Mesendoderm (in vitro differentiated cells): ENCODE measurements around the gene NMT1.

Experiments used
- DNase-seq: peaks from one replicate; pipeline ENCODE4 v3.0.0; 2013
- H2AK5ac ChIP-seq: 2 replicates; pipeline ENCODE4 v1.6.1; 2013; ENCODE audit warnings: low read length, inconsistent platforms
- H2BK120ac ChIP-seq: 2 replicates; pipeline ENCODE4 v1.6.1; 2013; ENCODE audit warnings: low read depth, mild to moderate bottlenecking, low read length, moderate library complexity, mixed read lengths
- H2BK15ac ChIP-seq: replicated peaks from 2 replicates; pipeline ENCODE4 v1.6.1; 2013; ENCODE audit warnings: low read depth, mild to moderate bottlenecking, moderate library complexity
- H2BK5ac ChIP-seq: 2 replicates; pipeline ENCODE4 v1.6.1; 2013; ENCODE audit warnings: low read length, inconsistent platforms
- H3K18ac ChIP-seq: 2 replicates; pipeline ENCODE4 v1.6.1; 2013; ENCODE audit warnings: mild to moderate bottlenecking, low read length, mixed read lengths
- H3K23ac ChIP-seq: one replicate; pipeline ENCODE4 v1.6.1; 2013; ENCODE audit warnings: low read length
- H3K27ac ChIP-seq: 2 replicates; pipeline ENCODE4 v1.5.1; 2013; ENCODE audit warnings: low read depth, mild to moderate bottlenecking, inconsistent platforms, low read length, moderate library complexity
- H3K27me3 ChIP-seq: 2 replicates; pipeline ENCODE4 v1.6.1; 2013; ENCODE audit warnings: low read length, control low read depth, mild to moderate bottlenecking, inconsistent platforms; ENCODE audit not compliant: insufficient read depth, poor library complexity
- H3K36me3 ChIP-seq: 2 replicates; pipeline ENCODE4 v1.6.1; 2013; ENCODE audit warnings: low read length, inconsistent platforms; ENCODE audit not compliant: control insufficient read depth, insufficient read depth
- H3K4ac ChIP-seq: one replicate; pipeline ENCODE4 v1.6.1; 2013; ENCODE audit warnings: low read depth, mild to moderate bottlenecking, low read length, moderate library complexity
- H3K4me1 ChIP-seq: 2 replicates; pipeline ENCODE4 v1.6.1; 2013; ENCODE audit warnings: low read depth, low read length, inconsistent platforms; ENCODE audit not compliant: control insufficient read depth
- H3K4me2 ChIP-seq: 2 replicates; pipeline ENCODE4 v1.6.1; 2013; ENCODE audit warnings: low read length
- H3K4me3 ChIP-seq: 2 replicates; pipeline ENCODE4 v1.5.1; 2013; ENCODE audit warnings: mild to moderate bottlenecking, low read length
- H3K56ac ChIP-seq: one replicate; pipeline ENCODE4 v1.6.1; 2013; ENCODE audit warnings: low read length
- H3K79me1 ChIP-seq: 2 replicates; pipeline ENCODE4 v1.6.1; 2013; ENCODE audit warnings: low read length, inconsistent platforms
- H3K79me2 ChIP-seq: 2 replicates; pipeline ENCODE4 v1.6.1; 2013; ENCODE audit warnings: mild to moderate bottlenecking, low read length; ENCODE audit not compliant: control insufficient read depth, insufficient read depth
- H3K9ac ChIP-seq: 2 replicates; pipeline ENCODE4 v1.6.1; 2013; ENCODE audit warnings: low read length, inconsistent platforms
- H4K5ac ChIP-seq: one replicate; pipeline ENCODE4 v1.6.1; 2013; ENCODE audit warnings: low read length
- H4K8ac ChIP-seq: one replicate; pipeline ENCODE4 v1.6.1; 2013; ENCODE audit warnings: low read depth, mild to moderate bottlenecking, control low read depth, low read length, moderate library complexity
- WGBS: extraction: QIAGEN DNeasy Blood & Tissue Kit; methylation state at CpG from one replicate; pipeline ENCODE4 v1.1.7; 2013; ENCODE audit warnings: low lambda C conversion rate, missing lambda C conversion rate; ENCODE audit not compliant: insufficient coverage; ENCODE audit errors: extremely low coverage; 5-methylcytosine and 5-hydroxymethylcytosine counted together

Gene NMT1

DNA sequence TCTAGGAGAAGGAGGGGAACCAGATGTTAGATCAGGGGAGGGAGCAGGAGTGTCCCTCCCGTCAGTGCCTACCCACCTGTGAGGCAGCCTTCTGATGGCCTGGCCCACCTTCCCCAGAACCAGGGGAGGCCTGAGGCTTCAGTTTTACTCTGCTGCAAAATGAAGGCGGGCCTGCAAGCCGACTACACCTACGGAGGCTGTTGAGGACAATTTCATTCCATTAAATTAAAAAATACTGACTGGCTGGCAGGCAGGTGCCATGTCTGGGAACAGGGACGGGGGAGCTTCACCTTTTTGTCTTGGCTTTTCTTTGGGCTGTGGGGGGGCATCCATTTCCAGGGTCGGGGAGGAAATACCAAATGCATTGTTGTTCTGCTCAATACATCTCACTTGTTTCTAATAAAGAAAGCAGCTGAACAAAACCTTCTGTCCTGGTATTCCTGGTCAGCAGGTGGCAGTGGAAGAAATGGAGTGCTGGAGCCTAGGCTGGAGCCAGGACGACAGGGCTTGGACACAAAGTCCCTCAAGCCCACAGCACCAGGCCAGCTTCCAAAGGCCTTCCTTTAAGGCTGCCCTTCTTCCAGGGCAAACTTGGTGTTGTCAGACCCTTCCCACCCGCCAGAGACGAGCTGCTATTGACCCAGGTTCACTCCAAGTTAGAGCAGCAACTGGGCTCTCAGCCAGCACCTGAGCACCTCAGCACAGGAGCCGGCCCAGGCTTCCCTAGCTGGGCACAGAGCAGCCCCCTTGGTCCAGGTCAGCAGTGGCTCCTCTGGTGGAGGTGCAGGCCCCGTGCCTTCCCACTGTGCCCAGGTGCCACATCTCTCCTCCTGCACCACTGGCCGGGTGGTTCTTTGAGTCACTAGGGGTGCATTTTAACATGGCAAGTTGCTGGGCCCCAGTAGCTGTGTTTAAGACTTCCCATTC lies 47.7 kb downstream of the NMT1 start:
- WGBS, result no CpG with 5 or more reads among the region's 12 CpGs
- Histone ChIP-seq H4K8ac (no peak overlapping the region), H3K4me2 (no peak overlapping the region), H3K18ac (no peak overlapping the region), H2BK5ac (no peak overlapping the region), H3K4me3 (no peak overlapping the region), H3K36me3 (peaks cover 19% of the 10 kb centered on the region), H3K56ac (no peak overlapping the region), H3K79me1 (no peaks in the 10 kb centered on the region), H3K23ac (no peak overlapping the region), H3K9ac (no peak overlapping the region), H2AK5ac (no peak overlapping the region), H3K79me2 (no peaks in the 10 kb centered on the region), H2BK120ac (no peak overlapping the region), H2BK15ac (no peak overlapping the region), H3K4ac (no peak overlapping the region), H3K27me3 (no peaks in the 10 kb centered on the region), H3K4me1 (no peaks in the 10 kb centered on the region), H3K27ac (no peak overlapping the region), H4K5ac (no peak overlapping the region)
- no peak for DNase-seq

DNA sequence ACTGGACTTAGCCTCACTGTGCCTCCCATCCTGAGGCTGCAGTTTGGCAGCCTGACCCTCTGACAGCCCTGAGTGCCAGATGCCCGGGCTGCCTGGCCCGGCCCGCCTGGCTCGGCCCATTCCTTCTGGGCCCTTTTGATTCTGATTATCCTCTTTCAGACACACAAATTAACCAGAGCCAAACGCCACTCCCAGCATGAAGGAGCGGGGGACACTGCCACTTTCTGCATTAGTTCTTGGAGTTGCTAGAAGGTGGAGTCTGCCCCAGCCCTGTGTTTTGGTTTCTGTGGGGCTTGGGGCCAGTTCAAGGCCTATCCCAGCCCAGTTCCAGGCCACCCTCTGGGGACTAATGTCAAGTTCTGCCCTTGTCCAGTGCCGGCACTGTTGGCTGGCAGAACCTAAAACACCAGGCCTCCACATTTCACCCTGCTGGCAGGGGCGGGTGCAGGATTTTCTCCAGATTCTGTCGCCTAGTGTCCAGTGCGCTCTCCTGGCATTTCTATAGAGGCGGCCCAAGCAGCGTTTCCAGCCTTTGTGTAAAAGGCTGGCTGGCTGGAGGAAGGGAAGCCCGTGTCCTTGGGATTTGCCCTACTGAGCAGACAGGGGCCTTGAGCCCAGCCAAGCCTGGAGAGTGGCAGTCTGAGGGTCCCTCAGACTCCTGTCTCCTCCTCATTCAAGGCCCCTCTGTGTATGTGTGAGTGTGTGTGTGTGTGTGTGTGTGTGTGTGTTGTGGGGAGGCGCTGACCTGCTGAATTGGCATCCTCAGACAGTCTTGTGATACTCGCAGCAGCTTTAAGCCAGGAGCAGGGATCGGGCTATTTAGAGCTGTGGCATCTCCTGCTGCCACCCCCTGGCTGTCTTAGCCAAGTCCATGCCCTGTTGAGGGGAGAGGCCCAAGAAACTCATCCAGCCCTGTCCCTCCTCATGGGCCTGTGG lies 49.8 kb downstream of the NMT1 start:
- no CpG with 5 or more reads among the region's 16 CpGs for WGBS
- Histone ChIP-seq H3K4me2 (no peak overlapping the region), H3K27me3 (no peaks in the 10 kb centered on the region), H2AK5ac (no peak overlapping the region), H3K36me3 (peaks cover 13% of the 10 kb centered on the region), H4K5ac (no peak overlapping the region), H3K23ac (no peak overlapping the region), H3K27ac (no peak overlapping the region), H4K8ac (no peak overlapping the region), H3K9ac (no peak overlapping the region), H3K18ac (no peak overlapping the region), H2BK120ac (no peak overlapping the region), H3K56ac (no peak overlapping the region), H3K4ac (no peak overlapping the region), H3K4me1 (no peaks in the 10 kb centered on the region), H3K79me2 (no peaks in the 10 kb centered on the region), H3K79me1 (no peaks in the 10 kb centered on the region), H3K4me3 (no peak overlapping the region), H2BK5ac (no peak overlapping the region), H2BK15ac (no peak overlapping the region)
- no peak for DNase-seq

GRCh38 chr17:45111850-45112249 lies 50.7 kb downstream of the NMT1 start:
- peaks cover 6% of the 10 kb centered on the region for H3K36me3 ChIP-seq
- no peak for DNase-seq
- H3K23ac ChIP-seq, result no peak overlapping the region
- H4K5ac ChIP-seq, result no peak overlapping the region
- H3K56ac ChIP-seq, result no peak overlapping the region
- no CpG with 5 or more reads among the region's 11 CpGs for WGBS
- no peak overlapping the region for H2BK15ac ChIP-seq
- no peak overlapping the region for H3K4me2 ChIP-seq
- H3K79me2 ChIP-seq, result no peaks in the 10 kb centered on the region
- H3K27ac ChIP-seq, result no peak overlapping the region
- H2AK5ac ChIP-seq, result no peak overlapping the region
- H3K4me1 ChIP-seq, result no peaks in the 10 kb centered on the region
- no peaks in the 10 kb centered on the region for H3K79me1 ChIP-seq
- no peak overlapping the region for H3K4ac ChIP-seq
- no peak overlapping the region for H4K8ac ChIP-seq
- no peak overlapping the region for H3K18ac ChIP-seq
- H2BK120ac ChIP-seq, result no peak overlapping the region
- H3K9ac ChIP-seq, result no peak overlapping the region
- H3K4me3 ChIP-seq, result no peak overlapping the region
- no peak overlapping the region for H2BK5ac ChIP-seq
- H3K27me3 ChIP-seq, result no peaks in the 10 kb centered on the region

DNA sequence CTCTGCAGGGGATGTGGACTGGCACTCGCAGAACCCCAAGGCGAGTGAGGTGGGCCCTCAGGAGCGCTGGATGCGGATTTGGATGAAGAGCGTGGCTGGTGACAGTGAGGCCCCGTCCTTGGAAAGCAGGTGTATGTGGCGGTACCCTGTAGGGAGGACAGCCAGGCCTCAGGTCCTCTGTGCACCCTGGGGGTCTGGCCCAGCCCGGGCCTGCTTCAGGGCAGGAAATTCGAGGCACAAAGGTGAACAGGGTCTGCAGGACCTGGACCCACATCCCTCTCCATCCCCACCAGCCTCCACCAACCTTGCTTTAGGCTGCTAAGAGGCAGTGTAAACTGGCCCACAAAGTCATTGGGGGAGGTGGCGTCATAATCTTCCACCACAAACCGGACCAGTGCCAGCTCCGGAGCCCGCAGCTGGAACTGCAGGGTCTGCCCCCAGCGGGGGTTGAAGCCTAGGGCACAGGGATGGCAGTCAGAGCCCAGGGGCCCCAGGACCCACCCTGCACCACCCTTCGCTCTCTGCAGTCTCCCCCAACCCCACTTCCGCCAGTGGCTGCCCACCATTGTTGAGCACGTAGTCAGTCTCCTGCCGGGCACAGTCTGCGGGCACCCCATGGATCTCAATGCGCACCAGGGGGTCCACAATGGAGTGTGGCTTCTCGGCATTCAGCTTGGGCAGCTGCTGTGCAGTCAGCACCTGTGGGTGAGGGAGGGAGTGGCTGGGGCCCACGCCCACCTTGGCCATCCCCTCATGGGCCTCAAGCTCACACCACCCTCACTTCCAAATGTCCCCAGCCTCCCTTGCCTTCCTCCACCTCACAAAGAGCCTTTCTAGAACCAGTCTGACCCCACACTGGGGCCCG lies 51.7 kb downstream of the NMT1 start:
- no peak overlapping the region for H3K27ac ChIP-seq
- no CpG with 5 or more reads among the region's 23 CpGs for WGBS

GRCh38 chr17:45113424-45113754 lies 52.3 kb downstream of the NMT1 start:
- H3K56ac ChIP-seq, result no peak overlapping the region
- peaks cover 1% of the 10 kb centered on the region for H3K36me3 ChIP-seq
- no peak overlapping the region for H4K8ac ChIP-seq
- no peaks in the 10 kb centered on the region for H3K79me2 ChIP-seq
- no peak overlapping the region for H2BK5ac ChIP-seq
- no peaks in the 10 kb centered on the region for H3K4me1 ChIP-seq
- no peak overlapping the region for H3K4ac ChIP-seq
- no peaks in the 10 kb centered on the region for H3K27me3 ChIP-seq
- no peak overlapping the region for H3K4me2 ChIP-seq
- no peak overlapping the region for H3K9ac ChIP-seq
- no peak overlapping the region for H4K5ac ChIP-seq
- H2BK15ac ChIP-seq, result no peak overlapping the region
- no peak overlapping the region for H3K27ac ChIP-seq
- H3K4me3 ChIP-seq, result no peak overlapping the region
- no peak overlapping the region for H2BK120ac ChIP-seq
- no peak overlapping the region for H3K18ac ChIP-seq
- no CpG with 5 or more reads among the region's 9 CpGs for WGBS
- no peak for DNase-seq
- no peaks in the 10 kb centered on the region for H3K79me1 ChIP-seq
- no peak overlapping the region for H2AK5ac ChIP-seq
- H3K23ac ChIP-seq, result no peak overlapping the region

More for the DNA sequence above, 51.7 kb downstream of the NMT1 start:
- H2BK120ac ChIP-seq, result no peak overlapping the region
- H3K79me2 ChIP-seq, result no peaks in the 10 kb centered on the region
- H3K23ac ChIP-seq, result no peak overlapping the region
- no peak for DNase-seq
- no peak overlapping the region for H3K9ac ChIP-seq
- H3K27me3 ChIP-seq, result no peaks in the 10 kb centered on the region
- no peak overlapping the region for H4K8ac ChIP-seq
- H3K4ac ChIP-seq, result no peak overlapping the region
- no peak overlapping the region for H2BK15ac ChIP-seq
- no peaks in the 10 kb centered on the region for H3K4me1 ChIP-seq
- H4K5ac ChIP-seq, result no peak overlapping the region
- H2BK5ac ChIP-seq, result no peak overlapping the region
- peaks cover 3% of the 10 kb centered on the region for H3K36me3 ChIP-seq
- no peak overlapping the region for H3K4me2 ChIP-seq
- no peak overlapping the region for H3K4me3 ChIP-seq
- H3K56ac ChIP-seq, result no peak overlapping the region
- H3K18ac ChIP-seq, result no peak overlapping the region
- H3K79me1 ChIP-seq, result no peaks in the 10 kb centered on the region
- no peak overlapping the region for H2AK5ac ChIP-seq
